A549 (cell line): ENCODE measurements around the gene PNLIPRP1. TPM values are rescaled to one million over a fixed set of nuclear protein-coding genes. Genes with fewer than 3 reads are reported as not detected.

Source experiments
- ATAC-seq, 2 experiments: fragments of 200-7000 bp in 1 of 2; fragments of >200 bp in 1 of 2; cut with Nextera tagmentation in 1 of 2; cut with Tn5 transposase in 1 of 2; 3 replicates each; pipeline versions ENCODE4 v1.8.0 to v1.9.1; 2018 to 2020; ENCODE audit warnings: mild to moderate bottlenecking in 1 of 2, moderate library complexity in 1 of 2
- CTCF ChIA-PET: fragments of 300-600 bp; sonication (Branson Sonifier 250); formaldehyde crosslinking; extraction: SDS; loops from one replicate; lab custom pipeline; 2021; ENCODE audit warnings: antibody characterized with exemption, inconsistent platforms; lab: Yijun Ruan, JAX
- POLR2A ChIA-PET: fragments of 350-600 bp; formaldehyde crosslinking; extraction: SDS; loops from one replicate; lab custom pipeline; 2021; ENCODE audit warnings: antibody characterized with exemption, inconsistent platforms; lab: Yijun Ruan, JAX
- DNase-seq, 2 experiments: peaks; one replicate each; pipeline versions ENCODE4 v3.0.0 to v3.0.0-alpha.2; 2011 to 2016; ENCODE audit warnings: low read depth in 1 of 2, low spot score in 1 of 2
- FAIRE-seq: peaks from 2 replicates; lab custom pipeline; 2011; peaks lifted over from hg19 to GRCh38; lab: Jason Lieb, UNC
- H3K27ac ChIP-seq, 2 experiments: fragments of >200 bp; sonication (Bioruptor Twin); formaldehyde crosslinking; 3 replicates each; pipeline ENCODE4 v1.5.1; 2016 to 2017
- H3K4me1 ChIP-seq: fragments of >200 bp; sonication (Bioruptor Twin); formaldehyde crosslinking; 3 replicates; pipeline ENCODE4 v1.6.1; 2016
- H3K4me2 ChIP-seq: fragments of >200 bp; sonication (Bioruptor Twin); formaldehyde crosslinking; 3 replicates; pipeline ENCODE4 v1.6.1; 2016
- H3K4me3 ChIP-seq: fragments of >200 bp; sonication (Bioruptor Twin); formaldehyde crosslinking; 3 replicates; pipeline ENCODE4 v1.5.1; 2016
- H3K9me3 ChIP-seq: fragments of >200 bp; sonication (Bioruptor Twin); formaldehyde crosslinking; 3 replicates; pipeline ENCODE4 v1.6.1; 2016
- BHLHE40 ChIP-seq: IDR thresholded peaks from 2 replicates; pipeline ENCODE4 v1.6.1; 2012; ENCODE audit warnings: low read depth, low read length, inconsistent platforms
- CBX2 ChIP-seq: fragments of 200-600 bp; sonication (generic); IDR thresholded peaks from 2 replicates; pipeline ENCODE4 v1.6.1; 2016; ENCODE audit warnings: low read depth, mild to moderate bottlenecking, borderline replicate concordance
- CHD4 ChIP-seq: fragments of 200-600 bp; sonication (generic); IDR thresholded peaks from 2 replicates; pipeline ENCODE4 v1.6.1; 2016; ENCODE audit warnings: antibody characterized with exemption, mild to moderate bottlenecking, borderline replicate concordance
- EHF ChIP-seq: fragments of 250-450 bp; sonication (Bioruptor Pico); IDR thresholded peaks from 2 replicates; pipeline ENCODE4 v1.5.0; 2020; ENCODE audit warnings: mild to moderate bottlenecking
- EHMT2 ChIP-seq: fragments of 200-600 bp; sonication (generic); IDR thresholded peaks from 2 replicates; pipeline ENCODE4 v1.6.1; 2016; ENCODE audit warnings: antibody characterized with exemption, low read depth, mild to moderate bottlenecking, moderate library complexity
- EP300 ChIP-seq, 2 experiments: fragments of >200 bp; sonication (Bioruptor Twin); formaldehyde crosslinking; IDR thresholded peaks; 2 replicates in 1 of 2; 3 replicates in 1 of 2; pipeline ENCODE4 v1.6.1; 2016 to 2017
- FOSL2 ChIP-seq, 2 experiments: fragments of 450-650 bp in 1 of 2; fragments of >200 bp in 1 of 2; sonication (Bioruptor Twin) in 1 of 2; formaldehyde crosslinking; IDR thresholded peaks; 2 replicates each; pipeline versions ENCODE4 v1.5.0 to v1.6.1; 2016 to 2020; ENCODE audit warnings: mild to moderate bottlenecking in 1 of 2, moderate library complexity in 1 of 2
- FOXS1 ChIP-seq: fragments of 250-450 bp; sonication (Bioruptor Pico); IDR thresholded peaks from 2 replicates; pipeline ENCODE4 v1.5.0; 2020; ENCODE audit warnings: mild to moderate bottlenecking, moderate library complexity
- KDM1A ChIP-seq: fragments of 200-600 bp; sonication (generic); IDR thresholded peaks from 2 replicates; pipeline ENCODE4 v1.6.1; 2016; ENCODE audit warnings: low read depth, mild to moderate bottlenecking
- NFE2L2 ChIP-seq: fragments of 150-350 bp; conservative IDR thresholded peaks from 2 replicates; pipeline ENCODE4 v1.6.1; 2014; ENCODE audit warnings: low read length
- PHF8 ChIP-seq: fragments of 200-600 bp; sonication (generic); IDR thresholded peaks from 2 replicates; pipeline ENCODE4 v1.6.1; 2016; ENCODE audit warnings: low read depth, mild to moderate bottlenecking, antibody characterized with exemption, moderate library complexity, borderline replicate concordance
- POLR2A ChIP-seq: IDR thresholded peaks from 2 replicates; pipeline ENCODE4 v1.6.1; 2012; ENCODE audit warnings: mild to moderate bottlenecking, low read length
- RARB ChIP-seq: fragments of 250-450 bp; sonication (Bioruptor Pico); IDR thresholded peaks from 2 replicates; pipeline ENCODE4 v1.8.0; 2021; ENCODE audit warnings: mild to moderate bottlenecking, moderate library complexity
- RFX5 ChIP-seq: fragments of 450-650 bp; IDR thresholded peaks from 2 replicates; pipeline ENCODE4 v1.7.1; 2014; ENCODE audit warnings: antibody characterized with exemption, mild to moderate bottlenecking, moderate library complexity
- TFCP2L1 ChIP-seq: fragments of 250-450 bp; sonication (Bioruptor Pico); IDR thresholded peaks from 2 replicates; pipeline ENCODE4 v1.5.0; 2021; ENCODE audit warnings: mild to moderate bottlenecking
- ZC3H11A ChIP-seq: fragments of 450-650 bp; IDR thresholded peaks from 2 replicates; pipeline ENCODE4 v1.6.1; 2014; ENCODE audit warnings: antibody characterized with exemption, mild to moderate bottlenecking
- ZFP36 ChIP-seq: fragments of 450-650 bp; IDR thresholded peaks from 2 replicates; pipeline ENCODE4 v1.6.1; 2014; ENCODE audit warnings: borderline replicate concordance; ENCODE audit not compliant: partially characterized antibody
- ZNF302 ChIP-seq: fragments of 250-450 bp; sonication (Bioruptor Pico); IDR thresholded peaks from 2 replicates; pipeline ENCODE4 v1.9.0; 2021; ENCODE audit warnings: inconsistent platforms, mild to moderate bottlenecking, moderate library complexity
- ZSCAN20 ChIP-seq: fragments of 250-450 bp; sonication (Bioruptor Pico); IDR thresholded peaks from 2 replicates; pipeline ENCODE4 v1.8.0; 2022; ENCODE audit warnings: mild to moderate bottlenecking, moderate library complexity
- WGBS: methylation state at CpG from one replicate; pipeline ENCODE4 v1.1.6; 2017; ENCODE audit errors: missing lambda C conversion rate; 5-methylcytosine and 5-hydroxymethylcytosine counted together
- polyA plus RNA-seq, 4 experiments: library from polyadenylated mRNA; depleted of rRNA in 3 of 4; stranded (reverse); fragments of >200 nt; fragmentation: RNase III in 1 of 4; extraction: RNeasy Plus Mini Kit Qiagen cat#74134 plus additional on column Dnase treatment in 1 of 4; gene quantifications; 2 replicates in 3 of 4; 3 replicates in 1 of 4; pipeline ENCODE4 v1.2.3, GENCODE V29; 2011 to 2017
- TF ChIP-seq, protein P1 (sequence below): fragments of 150-350 bp; IDR thresholded peaks from 2 replicates; pipeline ENCODE4 v1.6.1; 2014; ENCODE audit warnings: low read depth, mild to moderate bottlenecking, low read length
- TF ChIP-seq, protein P2 (sequence below): IDR thresholded peaks from 2 replicates; pipeline ENCODE4 v1.6.1; 2012; ENCODE audit warnings: low read depth, borderline replicate concordance
- TF ChIP-seq, protein P3 (sequence below): fragments of >200 bp; sonication (Bioruptor Twin); formaldehyde crosslinking; IDR thresholded peaks from 3 replicates; pipeline ENCODE4 v1.5.1; 2016
- TF ChIP-seq, protein P4 (sequence below): fragments of 250-450 bp; sonication (Bioruptor Pico); IDR thresholded peaks from 2 replicates; pipeline ENCODE4 v1.5.0; 2021; ENCODE audit warnings: mild to moderate bottlenecking, moderate library complexity, borderline replicate concordance

PNLIPRP1 gene
- polyA plus RNA-seq, 2 of the 4 experiments (the other 2 are of a cell fraction): not detected

DNA sequence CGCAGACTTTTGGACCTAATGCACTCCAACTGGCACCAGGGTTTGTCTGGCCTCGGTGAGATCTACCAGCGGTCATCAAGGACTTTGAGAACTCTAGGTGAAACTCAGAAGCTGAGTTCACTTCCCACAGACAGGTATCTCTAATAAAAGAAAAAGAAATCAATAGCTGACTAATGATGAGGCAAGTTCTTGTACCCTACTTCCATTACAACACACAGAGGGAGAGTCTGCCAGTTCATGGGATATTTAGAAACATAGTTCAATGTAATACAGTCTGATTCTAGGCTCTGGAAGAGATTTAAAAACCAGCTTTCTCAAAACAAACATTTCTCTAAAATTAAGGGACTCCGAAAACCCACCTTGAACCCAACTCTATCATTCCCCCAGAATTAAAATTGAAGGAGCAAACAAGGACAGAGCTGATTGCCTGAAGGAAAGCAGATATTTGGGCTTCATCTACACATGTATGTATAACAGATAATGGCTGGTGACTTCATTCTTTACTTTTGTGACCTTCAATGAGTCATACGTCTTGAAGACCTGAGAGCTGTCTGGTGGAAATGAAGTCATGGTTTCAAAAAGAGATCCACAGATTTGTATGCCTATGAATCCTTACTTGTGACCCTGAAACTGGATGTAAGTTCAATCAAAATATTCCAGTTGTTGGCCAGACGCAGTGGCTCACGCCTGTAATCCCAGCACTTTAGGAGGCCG lies 2.7 kb upstream of the PNLIPRP1 start:
- ATAC-seq: no peak
- POLR2A ChIA-PET: no interaction called here
- no peak for TF ChIP-seq FOSL2 (IDR thresholded peaks at IDR 0.05)
- peak; percentile 20; the same call in 1 of the 2 replicates for TF ChIP-seq FOSL2 (CRISPR knock-in tag; IDR thresholded peaks at IDR 0.05)
- TF ChIP-seq CHD4: no peak
- TF ChIP-seq, all 56 proteins: peak for 1
- Histone ChIP-seq H3K4me2 (no peak overlapping the region), H3K4me3 (no peak overlapping the region), H3K9me3 (no peaks in the 10 kb centered on the region), H3K4me1 (no peaks in the 10 kb centered on the region), H3K27ac (no peak overlapping the region)
- CTCF ChIA-PET: interaction anchor here (0.7 to 1.8 kb wide), 2 partner anchors 11 to 94 kb away, joined by 3 read pairs; no protein-coding TSS in a partner anchor
- 35% methylated on average over 8 of the region's 8 CpGs for WGBS
- DNase-seq (no peak), FAIRE-seq (no peak)

DNA sequence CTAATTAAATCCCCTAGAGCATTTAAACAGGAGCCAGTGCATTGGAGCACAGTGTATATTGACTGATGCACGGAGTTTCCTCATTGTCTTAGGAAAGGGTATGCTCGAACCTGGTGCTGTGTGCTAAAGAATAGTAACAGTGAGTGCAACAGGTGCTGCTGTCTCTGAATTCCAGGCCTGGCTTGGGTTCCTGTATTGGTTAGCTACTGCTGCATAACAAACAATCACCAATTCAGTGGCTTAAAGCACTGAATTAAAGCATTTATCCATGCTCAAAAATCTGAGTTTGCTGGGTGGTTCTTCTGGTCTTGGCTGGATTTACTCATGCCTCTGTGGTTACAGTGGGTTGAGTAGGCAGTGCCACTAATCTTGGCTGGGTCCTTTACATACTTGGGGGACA lies 1.8 kb upstream of the PNLIPRP1 start:
- Histone ChIP-seq H3K9me3 (no peaks in the 10 kb centered on the region), H3K4me3 (no peak overlapping the region), H3K27ac (no peak overlapping the region), H3K4me1 (no peaks in the 10 kb centered on the region), H3K4me2 (no peak overlapping the region)
- ChIA-PET CTCF (interaction anchor here (1.8 kb wide), 1 partner anchor 93 kb away, joined by 3 read pairs; no protein-coding TSS in a partner anchor), POLR2A (no interaction called here)
- ATAC-seq (no peak), FAIRE-seq (no peak), DNase-seq (no peak)
- 3% methylated on average over 2 of the region's 2 CpGs for WGBS
- TF ChIP-seq PHF8: no peak
- TF ChIP-seq ZNF302 (CRISPR knock-in tag): no peak
- TF ChIP-seq, protein P1, sequence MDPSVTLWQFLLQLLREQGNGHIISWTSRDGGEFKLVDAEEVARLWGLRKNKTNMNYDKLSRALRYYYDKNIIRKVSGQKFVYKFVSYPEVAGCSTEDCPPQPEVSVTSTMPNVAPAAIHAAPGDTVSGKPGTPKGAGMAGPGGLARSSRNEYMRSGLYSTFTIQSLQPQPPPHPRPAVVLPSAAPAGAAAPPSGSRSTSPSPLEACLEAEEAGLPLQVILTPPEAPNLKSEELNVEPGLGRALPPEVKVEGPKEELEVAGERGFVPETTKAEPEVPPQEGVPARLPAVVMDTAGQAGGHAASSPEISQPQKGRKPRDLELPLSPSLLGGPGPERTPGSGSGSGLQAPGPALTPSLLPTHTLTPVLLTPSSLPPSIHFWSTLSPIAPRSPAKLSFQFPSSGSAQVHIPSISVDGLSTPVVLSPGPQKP: no peak
- TF ChIP-seq ZSCAN20: no peak
- no peak for TF ChIP-seq EP300 (IDR thresholded peaks at IDR 0.05)
- no peak for TF ChIP-seq ZC3H11A
- TF ChIP-seq, protein P2, sequence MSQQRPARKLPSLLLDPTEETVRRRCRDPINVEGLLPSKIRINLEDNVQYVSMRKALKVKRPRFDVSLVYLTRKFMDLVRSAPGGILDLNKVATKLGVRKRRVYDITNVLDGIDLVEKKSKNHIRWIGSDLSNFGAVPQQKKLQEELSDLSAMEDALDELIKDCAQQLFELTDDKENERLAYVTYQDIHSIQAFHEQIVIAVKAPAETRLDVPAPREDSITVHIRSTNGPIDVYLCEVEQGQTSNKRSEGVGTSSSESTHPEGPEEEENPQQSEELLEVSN: no peak
- no peak for TF ChIP-seq CBX2
- no peak for TF ChIP-seq KDM1A
- no peak for TF ChIP-seq ZFP36

DNA sequence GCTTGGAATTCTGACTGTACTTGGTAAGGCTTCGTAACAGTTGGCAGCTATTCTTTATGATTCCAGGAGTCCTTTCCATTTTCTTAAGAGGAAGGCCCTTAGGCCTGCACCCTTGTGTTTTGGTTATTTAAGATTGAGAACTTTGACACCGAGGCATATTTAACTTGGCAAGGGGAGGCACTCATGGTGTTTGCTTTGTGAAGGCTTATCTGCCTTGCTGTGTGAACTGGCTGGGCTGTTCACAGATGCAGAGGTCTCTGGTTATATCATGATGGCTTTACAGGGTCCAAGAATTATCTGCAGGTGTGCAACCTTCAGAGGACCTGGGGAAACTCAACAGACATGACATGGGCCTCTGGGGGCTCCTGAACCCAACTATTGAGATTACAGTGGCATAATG lies 833 bp upstream of the PNLIPRP1 start:
- no peak overlapping the region for H3K4me3 ChIP-seq
- no peak overlapping the region for H3K27ac ChIP-seq
- ATAC-seq: no peak
- CTCF ChIA-PET: no interaction called here
- no peak overlapping the region for H3K4me2 ChIP-seq
- H3K4me1 ChIP-seq: no peaks in the 10 kb centered on the region
- no peaks in the 10 kb centered on the region for H3K9me3 ChIP-seq
- 8% methylated on average over 2 of the region's 2 CpGs for WGBS
- POLR2A ChIA-PET: no interaction called here
- TF ChIP-seq ZSCAN20 (no peak), RARB (CRISPR knock-in tag) (no peak), RFX5 (no peak), BHLHE40 (no peak), POLR2A (no peak), TFCP2L1 (CRISPR knock-in tag) (no peak), PHF8 (no peak), EHMT2 (no peak), NFE2L2 (no peak), EHF (CRISPR knock-in tag) (no peak), ZNF302 (CRISPR knock-in tag) (no peak), FOXS1 (CRISPR knock-in tag) (no peak)
- TF ChIP-seq, protein P3, sequence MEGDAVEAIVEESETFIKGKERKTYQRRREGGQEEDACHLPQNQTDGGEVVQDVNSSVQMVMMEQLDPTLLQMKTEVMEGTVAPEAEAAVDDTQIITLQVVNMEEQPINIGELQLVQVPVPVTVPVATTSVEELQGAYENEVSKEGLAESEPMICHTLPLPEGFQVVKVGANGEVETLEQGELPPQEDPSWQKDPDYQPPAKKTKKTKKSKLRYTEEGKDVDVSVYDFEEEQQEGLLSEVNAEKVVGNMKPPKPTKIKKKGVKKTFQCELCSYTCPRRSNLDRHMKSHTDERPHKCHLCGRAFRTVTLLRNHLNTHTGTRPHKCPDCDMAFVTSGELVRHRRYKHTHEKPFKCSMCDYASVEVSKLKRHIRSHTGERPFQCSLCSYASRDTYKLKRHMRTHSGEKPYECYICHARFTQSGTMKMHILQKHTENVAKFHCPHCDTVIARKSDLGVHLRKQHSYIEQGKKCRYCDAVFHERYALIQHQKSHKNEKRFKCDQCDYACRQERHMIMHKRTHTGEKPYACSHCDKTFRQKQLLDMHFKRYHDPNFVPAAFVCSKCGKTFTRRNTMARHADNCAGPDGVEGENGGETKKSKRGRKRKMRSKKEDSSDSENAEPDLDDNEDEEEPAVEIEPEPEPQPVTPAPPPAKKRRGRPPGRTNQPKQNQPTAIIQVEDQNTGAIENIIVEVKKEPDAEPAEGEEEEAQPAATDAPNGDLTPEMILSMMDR: no peak
- TF ChIP-seq, protein P4, sequence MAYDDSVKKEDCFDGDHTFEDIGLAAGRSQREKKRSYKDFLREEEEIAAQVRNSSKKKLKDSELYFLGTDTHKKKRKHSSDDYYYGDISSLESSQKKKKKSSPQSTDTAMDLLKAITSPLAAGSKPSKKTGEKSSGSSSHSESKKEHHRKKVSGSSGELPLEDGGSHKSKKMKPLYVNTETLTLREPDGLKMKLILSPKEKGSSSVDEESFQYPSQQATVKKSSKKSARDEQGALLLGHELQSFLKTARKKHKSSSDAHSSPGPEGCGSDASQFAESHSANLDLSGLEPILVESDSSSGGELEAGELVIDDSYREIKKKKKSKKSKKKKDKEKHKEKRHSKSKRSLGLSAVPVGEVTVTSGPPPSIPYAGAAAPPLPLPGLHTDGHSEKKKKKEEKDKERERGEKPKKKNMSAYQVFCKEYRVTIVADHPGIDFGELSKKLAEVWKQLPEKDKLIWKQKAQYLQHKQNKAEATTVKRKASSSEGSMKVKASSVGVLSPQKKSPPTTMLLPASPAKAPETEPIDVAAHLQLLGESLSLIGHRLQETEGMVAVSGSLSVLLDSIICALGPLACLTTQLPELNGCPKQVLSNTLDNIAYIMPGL (CRISPR knock-in tag): no peak
- no peak for FAIRE-seq
- no peak for DNase-seq
